ENCODE measurements around the gene PMP22.

Gene PMP22

GRCh38 chr17:15270628-15271381, 5.7 kb upstream of the PMP22 start:
- TF ChIP-seq CTCF (IDR thresholded peaks at IDR 0.05; ENCODE audit: control extremely low read depth, extremely low read depth, low read depth, missing control alignments): no peak
- ChIA-PET CTCF (no interaction called here), POLR2A (no interaction called here)
- no peak for DNase-seq (ENCODE audit: extremely low spot score)

GRCh38 chr17:15269780-15270089, 4.6 kb upstream of the PMP22 start:
- no peak for TF ChIP-seq CTCF (IDR thresholded peaks at IDR 0.05; ENCODE audit: control extremely low read depth, extremely low read depth, low read depth, missing control alignments)
- CTCF ChIA-PET: no interaction called here
- DNase-seq (ENCODE audit: extremely low spot score): no peak
- POLR2A ChIA-PET: no interaction called here

GRCh38 chr17:15269087-15269779, 4.1 kb upstream of the PMP22 start:
- ChIA-PET POLR2A (no interaction called here), CTCF (no interaction called here)
- DNase-seq (ENCODE audit: extremely low spot score): no peak
- TF ChIP-seq CTCF (IDR thresholded peaks at IDR 0.05; ENCODE audit: control extremely low read depth, extremely low read depth, low read depth, missing control alignments): no peak

GRCh38 chr17:15268461-15268860, 3.3 kb upstream of the PMP22 start:
- POLR2A ChIA-PET: no interaction called here
- CTCF ChIA-PET: interaction anchor here (0.8 kb wide), 1 partner anchor 235 kb away, joined by 3 read pairs; no protein-coding TSS in a partner anchor
- TF ChIP-seq CTCF (IDR thresholded peaks at IDR 0.05; ENCODE audit: control extremely low read depth, extremely low read depth, low read depth, missing control alignments): no peak
- no peak for DNase-seq (ENCODE audit: extremely low spot score)

GRCh38 chr17:15267996-15268395, 2.9 kb upstream of the PMP22 start:
- POLR2A ChIA-PET: no interaction called here
- no peak for DNase-seq (ENCODE audit: extremely low spot score)
- CTCF ChIA-PET: interaction anchor here (0.8 to 1.9 kb wide), 2 partner anchors 10 to 235 kb away, joined by 3 to 5 read pairs; no protein-coding TSS in a partner anchor
- no peak for TF ChIP-seq CTCF (IDR thresholded peaks at IDR 0.05; ENCODE audit: control extremely low read depth, extremely low read depth, low read depth, missing control alignments)

GRCh38 chr17:15266325-15267125, 1.4 kb upstream of the PMP22 start:
- no peak for DNase-seq (ENCODE audit: extremely low spot score)
- CTCF ChIA-PET: interaction anchor here (1.1 to 1.9 kb wide), 3 partner anchors 9 to 236 kb away, joined by 4 to 6 read pairs (median 5); no protein-coding TSS in a partner anchor
- POLR2A ChIA-PET: no interaction called here
- TF ChIP-seq CTCF (IDR thresholded peaks at IDR 0.05; ENCODE audit: control extremely low read depth, extremely low read depth, low read depth, missing control alignments): no peak
